ENCODE results near the gene HNRNPA1. TPM values are rescaled to one million over a fixed set of nuclear protein-coding genes. Genes with fewer than 3 reads are reported as not detected.
A peak's percentile ranks its signal among the peaks of the same experiment; 100 is the strongest.
"Not testable (repeated sequence)": the region's sequence is repeated elsewhere in the genome, so short reads cannot be mapped to it uniquely, and the experiment has no call there.

HNRNPA1 gene
- total and polyA plus RNA-seq, 3 experiments from 2014 or later, result 822 to 2,000 (median 1,970) TPM

DNA sequence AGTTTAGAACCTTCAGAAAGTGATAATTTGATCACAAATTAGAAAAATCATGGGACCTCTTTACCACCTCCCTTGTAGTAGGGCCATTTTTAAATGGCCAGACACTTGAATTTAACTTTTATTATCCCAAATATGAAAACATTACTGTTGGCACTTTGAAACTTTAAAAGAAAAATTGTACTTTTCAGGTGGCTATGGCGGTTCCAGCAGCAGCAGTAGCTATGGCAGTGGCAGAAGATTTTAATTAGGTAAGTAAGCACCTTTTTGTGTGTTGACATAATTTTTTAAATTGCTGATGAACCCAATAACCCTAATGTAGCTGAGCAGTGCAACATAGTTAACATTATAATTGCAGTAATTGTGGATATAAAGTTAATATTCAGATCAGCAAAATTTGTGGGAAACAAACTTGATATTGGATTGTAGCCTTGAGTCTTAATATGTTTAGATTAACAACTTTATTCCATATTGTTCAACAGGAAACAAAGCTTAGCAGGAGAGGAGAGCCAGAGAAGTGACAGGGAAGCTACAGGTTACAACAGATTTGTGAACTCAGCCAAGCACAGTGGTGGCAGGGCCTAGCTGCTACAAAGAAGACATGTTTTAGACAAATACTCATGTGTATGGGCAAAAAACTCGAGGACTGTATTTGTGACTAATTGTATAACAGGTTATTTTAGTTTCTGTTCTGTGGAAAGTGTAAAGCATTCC lies 3.7 kb downstream of the HNRNPA1 start:
- H3K4me3 ChIP-seq (ENCODE audit: low read length), result peak overlapping the region; percentile 21
- Mint-ChIP-seq H3K4me1 (peaks cover 0 to 51% (median 0%) of the 10 kb centered on the region in 3 donors), H3K27ac (peak overlapping the region in 6 of 8 donors; percentile 11 to 75 (median 68)), H3K4me3 (peak overlapping the region in 3 of 7 donors; percentile 37 to 75 (median 64)), H3K36me3 (peaks cover 4 to 36% (median 21%) of the 10 kb centered on the region in 3 donors)
- H3K4me1 ChIP-seq (ENCODE audit: insufficient read depth, low read length), result peaks cover 45% of the 10 kb centered on the region
- H3K36me3 ChIP-seq (ENCODE audit: insufficient read depth, low read length), result peaks cover 69% of the 10 kb centered on the region
- H3K27me3 ChIP-seq (ENCODE audit: insufficient read depth, low read length, poor library complexity, severe bottlenecking); H3K9me3 ChIP-seq (ENCODE audit: low read length); H3K9me3 Mint-ChIP-seq; H3K27me3 Mint-ChIP-seq; DNase-seq: not testable (repeated sequence)
- CTCF ChIA-PET, result interaction anchor here (0.8 to 2.4 kb wide), 6 partner anchors 10 to 95 kb away, joined by 3 to 7 read pairs (median 4); partner anchors contain the start of gene COPZ1
- POLR2A ChIA-PET, result interaction anchor here (0.6 to 1.9 kb wide), 2 partner anchors 17 to 75 kb away, joined by 5 to 6 read pairs; no protein-coding TSS in a partner anchor
- H3K27ac ChIP-seq (ENCODE audit: low read depth, low read length), result peak overlapping the region; percentile 32

- Histone ChIP-seq H3K27me3 (ENCODE audit: insufficient read depth, low read length, poor library complexity, severe bottlenecking) (no peaks in the 10 kb centered on the region), H3K4me3 (ENCODE audit: low read length) (no peak overlapping the region), H3K27ac (ENCODE audit: low read depth, low read length) (no peak overlapping the region), H3K4me1 (ENCODE audit: insufficient read depth, low read length) (peaks cover 45% of the 10 kb centered on the region), H3K9me3 (ENCODE audit: low read length) (no peaks in the 10 kb centered on the region), H3K36me3 (ENCODE audit: insufficient read depth, low read length) (peaks cover 69% of the 10 kb centered on the region)
- Mint-ChIP-seq H3K4me3 (peak overlapping the region; percentile 12 to 76 (median 43)), H3K36me3 (peaks cover 6 to 36% (median 21%) of the 10 kb centered on the region in 3 donors), H3K27ac (peak overlapping the region in 7 of 8 donors; percentile 45 to 86 (median 68)), H3K4me1 (peaks cover 0 to 51% (median 0%) of the 10 kb centered on the region in 3 donors), H3K27me3 (no peaks in the 10 kb centered on the region), H3K9me3 (no peaks in the 10 kb centered on the region)
- no peak for DNase-seq
- CTCF ChIA-PET, result interaction anchor here (1.5 to 2.4 kb wide), 5 partner anchors 9 to 114 kb away, joined by 4 to 7 read pairs (median 5); no protein-coding TSS in a partner anchor
- POLR2A ChIA-PET, result interaction anchor here (0.6 to 1.9 kb wide), 2 partner anchors 31 to 74 kb away, joined by 5 to 8 read pairs; no protein-coding TSS in a partner anchor
Measured at GRCh38 chr12:54285150-54286041, 4.9 kb downstream of the HNRNPA1 start.

GRCh38 chr12:54286042-54287030 lies 5.8 kb downstream of the HNRNPA1 start:
- CTCF ChIA-PET, result interaction anchor here (0.8 to 2.0 kb wide), 6 partner anchors 9 to 113 kb away, joined by 3 to 5 read pairs (median 4); partner anchors contain the start of gene COPZ1
- DNase-seq, result no peak
- Histone ChIP-seq H3K27me3 (ENCODE audit: insufficient read depth, low read length, poor library complexity, severe bottlenecking) (no peaks in the 10 kb centered on the region), H3K36me3 (ENCODE audit: insufficient read depth, low read length) (peaks cover 65% of the 10 kb centered on the region), H3K4me3 (ENCODE audit: low read length) (no peak overlapping the region), H3K4me1 (ENCODE audit: insufficient read depth, low read length) (peaks cover 43% of the 10 kb centered on the region), H3K9me3 (ENCODE audit: low read length) (no peaks in the 10 kb centered on the region), H3K27ac (ENCODE audit: low read depth, low read length) (peak overlapping the region; percentile 5)
- H3K4me1 Mint-ChIP-seq, result peaks cover 0 to 49% (median 0%) of the 10 kb centered on the region in 3 donors
- no peaks in the 10 kb centered on the region for H3K9me3 Mint-ChIP-seq
- H3K36me3 Mint-ChIP-seq, result peaks cover 6 to 36% (median 21%) of the 10 kb centered on the region in 3 donors
- H3K4me3 Mint-ChIP-seq, result peak overlapping the region in 4 of 7 donors; percentile 12 to 47 (median 36)
- POLR2A ChIA-PET, result interaction anchor here (0.6 to 1.2 kb wide), 3 partner anchors 32 to 72 kb away, joined by 3 to 8 read pairs (median 4); partner anchors contain the start of gene COPZ1
- no peaks in the 10 kb centered on the region for H3K27me3 Mint-ChIP-seq
- H3K27ac Mint-ChIP-seq, result peak overlapping the region in 6 of 8 donors; percentile 45 to 83 (median 74)

GRCh38 chr12:54287261-54288157 lies 7.0 kb downstream of the HNRNPA1 start:
- DNase-seq, result no peak
- Mint-ChIP-seq H3K27ac (peak overlapping the region in 2 of 8 donors; percentile 5 to 14), H3K4me1 (peaks cover 0 to 38% (median 0%) of the 10 kb centered on the region in 3 donors), H3K4me3 (no peak overlapping the region), H3K36me3 (peaks cover 6 to 27% (median 18%) of the 10 kb centered on the region in 3 donors), H3K27me3 (no peaks in the 10 kb centered on the region), H3K9me3 (no peaks in the 10 kb centered on the region)
- ChIA-PET CTCF (interaction anchor here (1.0 to 1.6 kb wide), 4 partner anchors 8 to 81 kb away, joined by 3 to 5 read pairs (median 4); no protein-coding TSS in a partner anchor), POLR2A (interaction anchor here (0.8 to 1.2 kb wide), 2 partner anchors 38 to 71 kb away, joined by 3 to 4 read pairs; partner anchors contain the start of gene COPZ1)
- Histone ChIP-seq H3K9me3 (ENCODE audit: low read length) (no peaks in the 10 kb centered on the region), H3K36me3 (ENCODE audit: insufficient read depth, low read length) (peaks cover 54% of the 10 kb centered on the region), H3K27ac (ENCODE audit: low read depth, low read length) (peak overlapping the region; percentile 48), H3K27me3 (ENCODE audit: insufficient read depth, low read length, poor library complexity, severe bottlenecking) (no peaks in the 10 kb centered on the region), H3K4me3 (ENCODE audit: low read length) (no peak overlapping the region), H3K4me1 (ENCODE audit: insufficient read depth, low read length) (peaks cover 31% of the 10 kb centered on the region)

- DNase-seq, result no peak
- Mint-ChIP-seq H3K4me3 (no peak overlapping the region), H3K4me1 (no peaks in the 10 kb centered on the region), H3K36me3 (peaks cover 0 to 6% (median 2%) of the 10 kb centered on the region in 3 donors), H3K27me3 (no peaks in the 10 kb centered on the region), H3K9me3 (no peaks in the 10 kb centered on the region), H3K27ac (peak overlapping the region in 1 of 8 donors; percentile 50)
- Histone ChIP-seq H3K27ac (ENCODE audit: low read depth, low read length) (peak overlapping the region; percentile 72), H3K4me3 (ENCODE audit: low read length) (no peak overlapping the region), H3K27me3 (ENCODE audit: insufficient read depth, low read length, poor library complexity, severe bottlenecking) (no peaks in the 10 kb centered on the region), H3K36me3 (ENCODE audit: insufficient read depth, low read length) (peaks cover 10% of the 10 kb centered on the region), H3K9me3 (ENCODE audit: low read length) (no peaks in the 10 kb centered on the region), H3K4me1 (ENCODE audit: insufficient read depth, low read length) (no peaks in the 10 kb centered on the region)
- CTCF ChIA-PET, result interaction anchor here (0.9 to 4.5 kb wide), 10 partner anchors 9 to 87 kb away, joined by 3 to 16 read pairs (median 4); partner anchors contain the start of genes CBX5, COPZ1, HNRNPA1 and NFE2
- POLR2A ChIA-PET, result interaction anchor here (0.6 to 1.3 kb wide), 3 partner anchors 9 to 697 kb away, joined by 3 read pairs; no protein-coding TSS in a partner anchor
Measured at GRCh38 chr12:54292083-54292930, 11.8 kb downstream of the HNRNPA1 start.

GRCh38 chr12:54292931-54293241 lies 12.4 kb downstream of the HNRNPA1 start:
- Histone ChIP-seq H3K27ac (ENCODE audit: low read depth, low read length) (peak overlapping the region; percentile 72), H3K4me3 (ENCODE audit: low read length) (no peak overlapping the region), H3K4me1 (ENCODE audit: insufficient read depth, low read length) (peaks cover 3% of the 10 kb centered on the region), H3K36me3 (ENCODE audit: insufficient read depth, low read length) (peaks cover 6% of the 10 kb centered on the region), H3K9me3 (ENCODE audit: low read length) (no peaks in the 10 kb centered on the region), H3K27me3 (ENCODE audit: insufficient read depth, low read length, poor library complexity, severe bottlenecking) (no peaks in the 10 kb centered on the region)
- DNase-seq, result no peak
- Mint-ChIP-seq H3K27ac (no peak overlapping the region), H3K36me3 (peaks cover 0 to 6% (median 2%) of the 10 kb centered on the region in 3 donors), H3K27me3 (peaks cover 0 to 3% of the 10 kb centered on the region in 2 donors), H3K9me3 (no peaks in the 10 kb centered on the region), H3K4me1 (peaks cover 3% of the 10 kb centered on the region in 3 donors), H3K4me3 (no peak overlapping the region)
- CTCF ChIA-PET, result interaction anchor here (0.9 to 4.5 kb wide), 13 partner anchors 11 to 87 kb away, joined by 3 to 21 read pairs (median 6); partner anchors contain the start of genes CBX5, COPZ1 and HNRNPA1
- POLR2A ChIA-PET, result interaction anchor here (0.6 to 1.3 kb wide), 2 partner anchors 10 to 13 kb away, joined by 3 to 4 read pairs; partner anchors contain the start of genes CBX5 and HNRNPA1

All from CD8-positive, alpha-beta memory T cell (primary cell).